Panc1 (cell line): ENCODE measurements around the gene SPEG. TPM values are rescaled to one million over a fixed set of nuclear protein-coding genes. Genes with fewer than 3 reads are reported as not detected.

Source experiments
- ATAC-seq: fragments of 200-7000 bp; cut with Tn5 transposase; 2 replicates; pipeline ENCODE4 v1.9.1; 2020; ENCODE audit warnings: mild to moderate bottlenecking, moderate library complexity
- BruUV-seq: library from RNA; stranded (reverse); fragments of 400-500 nt; replicated peaks from 2 replicates; lab custom pipeline; 2021; lab: Mats Ljungman, UMichigan
- CTCF ChIA-PET: fragments of 300-600 bp; sonication (Branson Sonifier 250); formaldehyde crosslinking; loops from one replicate; lab custom pipeline; 2022; ENCODE audit warnings: antibody characterized with exemption; lab: Charles Lee
- POLR2A ChIA-PET: fragments of 300-600 bp; sonication (Branson Sonifier 250); formaldehyde crosslinking; loops from one replicate; lab custom pipeline; 2022; ENCODE audit warnings: antibody characterized with exemption; lab: Charles Lee
- DNase-seq: peaks from one replicate; pipeline ENCODE4 v3.0.0-alpha.2; 2010; ENCODE audit warnings: low read depth, low spot score
- H3K27ac ChIP-seq: 2 replicates; pipeline ENCODE4 v1.5.1; 2011; ENCODE audit warnings: mild to moderate bottlenecking, low read length, inconsistent platforms
- H3K27me3 ChIP-seq: fragments of 200-500 bp; sonication (Bioruptor generic); 2 replicates; pipeline ENCODE4 v1.6.0; 2014; ENCODE audit warnings: low read length, inconsistent platforms; ENCODE audit not compliant: control insufficient read depth, insufficient read depth
- H3K36me3 ChIP-seq: fragments of 200-500 bp; sonication (Bioruptor generic); 2 replicates; pipeline ENCODE4 v1.5.1; 2014; ENCODE audit warnings: inconsistent platforms, mild to moderate bottlenecking, low read length, moderate library complexity; ENCODE audit not compliant: control insufficient read depth, insufficient read depth
- H3K4me1 ChIP-seq: 2 replicates; pipeline ENCODE4 v1.5.1; 2011; ENCODE audit warnings: inconsistent platforms, mild to moderate bottlenecking, low read length, moderate library complexity; ENCODE audit not compliant: control insufficient read depth, insufficient read depth
- H3K4me3 ChIP-seq, 2 experiments: 2 replicates each; pipeline ENCODE4 v1.5.1; 2011 to 2012; ENCODE audit warnings: low read depth in 2 of 2, low read length in 2 of 2, mild to moderate bottlenecking in 2 of 2, inconsistent platforms in 1 of 2, moderate library complexity in 1 of 2
- H3K9me3 ChIP-seq: fragments of 200-500 bp; sonication (Bioruptor generic); 2 replicates; pipeline ENCODE4 v1.5.1; 2014; ENCODE audit warnings: low read depth, mild to moderate bottlenecking, inconsistent platforms, low read length, moderate library complexity; ENCODE audit not compliant: control insufficient read depth, insufficient read depth
- POLR2AphosphoS5 ChIP-seq: IDR thresholded peaks from 2 replicates; pipeline ENCODE4 v1.6.1; 2012; ENCODE audit warnings: mild to moderate bottlenecking, low read depth, low read length, moderate library complexity
- SIN3A ChIP-seq: IDR thresholded peaks from 2 replicates; pipeline ENCODE4 v1.6.1; 2012; ENCODE audit warnings: low read depth, mild to moderate bottlenecking, low read length, moderate library complexity, borderline replicate concordance; ENCODE audit not compliant: insufficient read depth
- TCF7L2 ChIP-seq: IDR thresholded peaks from 2 replicates; pipeline ENCODE4 v1.6.1; 2011; ENCODE audit warnings: mild to moderate bottlenecking, low read depth, low read length, inconsistent platforms
- in situ Hi-C: cut with HindIII; loops from 2 replicates; pipeline ENCODE4 v1.10.0; 2016; ENCODE audit warnings: low sequenced_read_pairs, low pct_unique_long_range_greater_than_20kb
- intact Hi-C: fragments of 100-400 bp; cut with micrococcal nuclease; formaldehyde crosslinking; loops from one replicate; pipeline ENCODE4 v1.10.0; 2022; ENCODE audit not compliant: unreplicated experiment
- total RNA-seq: library from RNA; stranded (reverse); gene quantifications from one replicate; pipeline ENCODE4 v1.2.1, GENCODE V29; 2021; ENCODE audit not compliant: unreplicated experiment
- TF ChIP-seq, protein P1 (sequence below), 2 experiments: IDR thresholded peaks; 2 replicates each; pipeline ENCODE4 v1.6.1; 2011 to 2012; ENCODE audit warnings: low read depth in 2 of 2, control low read depth in 1 of 2, low read length in 1 of 2, mild to moderate bottlenecking in 1 of 2, moderate library complexity in 1 of 2; ENCODE audit not compliant: insufficient read depth in 1 of 2
- TF ChIP-seq, protein P2 (sequence below): fragments of 450-650 bp; IDR thresholded peaks from 2 replicates; pipeline ENCODE4 v1.5.1; 2017; ENCODE audit warnings: mild to moderate bottlenecking

The SPEG gene
- total RNA-seq, 1 experiment from 2014 or later = 3.4 TPM

DNA sequence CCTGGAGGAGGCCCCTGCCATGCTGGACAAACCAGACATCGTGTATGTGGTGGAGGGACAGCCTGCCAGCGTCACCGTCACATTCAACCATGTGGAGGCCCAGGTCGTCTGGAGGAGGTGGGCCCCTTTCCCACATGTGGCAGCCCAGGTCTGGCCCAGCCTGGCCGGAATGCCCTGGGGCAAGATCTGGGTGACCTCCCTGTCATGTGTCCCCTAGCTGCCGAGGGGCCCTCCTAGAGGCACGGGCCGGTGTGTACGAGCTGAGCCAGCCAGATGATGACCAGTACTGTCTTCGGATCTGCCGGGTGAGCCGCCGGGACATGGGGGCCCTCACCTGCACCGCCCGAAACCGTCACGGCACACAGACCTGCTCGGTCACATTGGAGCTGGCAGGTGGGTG is 38.9 kb downstream of the SPEG start:
- TF ChIP-seq TCF7L2 = no peak
- TF ChIP-seq SIN3A = no peak
- TF ChIP-seq, protein P1, sequence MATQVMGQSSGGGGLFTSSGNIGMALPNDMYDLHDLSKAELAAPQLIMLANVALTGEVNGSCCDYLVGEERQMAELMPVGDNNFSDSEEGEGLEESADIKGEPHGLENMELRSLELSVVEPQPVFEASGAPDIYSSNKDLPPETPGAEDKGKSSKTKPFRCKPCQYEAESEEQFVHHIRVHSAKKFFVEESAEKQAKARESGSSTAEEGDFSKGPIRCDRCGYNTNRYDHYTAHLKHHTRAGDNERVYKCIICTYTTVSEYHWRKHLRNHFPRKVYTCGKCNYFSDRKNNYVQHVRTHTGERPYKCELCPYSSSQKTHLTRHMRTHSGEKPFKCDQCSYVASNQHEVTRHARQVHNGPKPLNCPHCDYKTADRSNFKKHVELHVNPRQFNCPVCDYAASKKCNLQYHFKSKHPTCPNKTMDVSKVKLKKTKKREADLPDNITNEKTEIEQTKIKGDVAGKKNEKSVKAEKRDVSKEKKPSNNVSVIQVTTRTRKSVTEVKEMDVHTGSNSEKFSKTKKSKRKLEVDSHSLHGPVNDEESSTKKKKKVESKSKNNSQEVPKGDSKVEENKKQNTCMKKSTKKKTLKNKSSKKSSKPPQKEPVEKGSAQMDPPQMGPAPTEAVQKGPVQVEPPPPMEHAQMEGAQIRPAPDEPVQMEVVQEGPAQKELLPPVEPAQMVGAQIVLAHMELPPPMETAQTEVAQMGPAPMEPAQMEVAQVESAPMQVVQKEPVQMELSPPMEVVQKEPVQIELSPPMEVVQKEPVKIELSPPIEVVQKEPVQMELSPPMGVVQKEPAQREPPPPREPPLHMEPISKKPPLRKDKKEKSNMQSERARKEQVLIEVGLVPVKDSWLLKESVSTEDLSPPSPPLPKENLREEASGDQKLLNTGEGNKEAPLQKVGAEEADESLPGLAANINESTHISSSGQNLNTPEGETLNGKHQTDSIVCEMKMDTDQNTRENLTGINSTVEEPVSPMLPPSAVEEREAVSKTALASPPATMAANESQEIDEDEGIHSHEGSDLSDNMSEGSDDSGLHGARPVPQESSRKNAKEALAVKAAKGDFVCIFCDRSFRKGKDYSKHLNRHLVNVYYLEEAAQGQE (IDR thresholded peaks at IDR 0.05; ENCODE audit: insufficient read depth in 1 of 2, low read depth in 2 of 2, low read length in 1 of 2) = no peak
- TF ChIP-seq, protein P2, sequence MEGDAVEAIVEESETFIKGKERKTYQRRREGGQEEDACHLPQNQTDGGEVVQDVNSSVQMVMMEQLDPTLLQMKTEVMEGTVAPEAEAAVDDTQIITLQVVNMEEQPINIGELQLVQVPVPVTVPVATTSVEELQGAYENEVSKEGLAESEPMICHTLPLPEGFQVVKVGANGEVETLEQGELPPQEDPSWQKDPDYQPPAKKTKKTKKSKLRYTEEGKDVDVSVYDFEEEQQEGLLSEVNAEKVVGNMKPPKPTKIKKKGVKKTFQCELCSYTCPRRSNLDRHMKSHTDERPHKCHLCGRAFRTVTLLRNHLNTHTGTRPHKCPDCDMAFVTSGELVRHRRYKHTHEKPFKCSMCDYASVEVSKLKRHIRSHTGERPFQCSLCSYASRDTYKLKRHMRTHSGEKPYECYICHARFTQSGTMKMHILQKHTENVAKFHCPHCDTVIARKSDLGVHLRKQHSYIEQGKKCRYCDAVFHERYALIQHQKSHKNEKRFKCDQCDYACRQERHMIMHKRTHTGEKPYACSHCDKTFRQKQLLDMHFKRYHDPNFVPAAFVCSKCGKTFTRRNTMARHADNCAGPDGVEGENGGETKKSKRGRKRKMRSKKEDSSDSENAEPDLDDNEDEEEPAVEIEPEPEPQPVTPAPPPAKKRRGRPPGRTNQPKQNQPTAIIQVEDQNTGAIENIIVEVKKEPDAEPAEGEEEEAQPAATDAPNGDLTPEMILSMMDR = no peak
- no peak for TF ChIP-seq POLR2AphosphoS5
- Histone ChIP-seq H3K27ac (no peak overlapping the region), H3K4me1 (no peaks in the 10 kb centered on the region; the same call in 1 of the 2 replicates), H3K27me3 (no peaks in the 10 kb centered on the region), H3K9me3 (no peaks in the 10 kb centered on the region), H3K36me3 (no peaks in the 10 kb centered on the region), H3K4me3 (no peak overlapping the region)
- intact Hi-C loops = no loop called here
- in situ Hi-C loops = no loop called here
- POLR2A ChIA-PET = interaction anchor here (0.7 kb wide), 1 partner anchor 176 kb away, joined by 9 read pairs; no protein-coding TSS in a partner anchor
- no TSS peak for BruUV-seq
- CTCF ChIA-PET = interaction anchor here (0.5 kb wide), 1 partner anchor 48 kb away, joined by 3 read pairs; no protein-coding TSS in a partner anchor
- ATAC-seq = no peak
- no peak for DNase-seq

DNA sequence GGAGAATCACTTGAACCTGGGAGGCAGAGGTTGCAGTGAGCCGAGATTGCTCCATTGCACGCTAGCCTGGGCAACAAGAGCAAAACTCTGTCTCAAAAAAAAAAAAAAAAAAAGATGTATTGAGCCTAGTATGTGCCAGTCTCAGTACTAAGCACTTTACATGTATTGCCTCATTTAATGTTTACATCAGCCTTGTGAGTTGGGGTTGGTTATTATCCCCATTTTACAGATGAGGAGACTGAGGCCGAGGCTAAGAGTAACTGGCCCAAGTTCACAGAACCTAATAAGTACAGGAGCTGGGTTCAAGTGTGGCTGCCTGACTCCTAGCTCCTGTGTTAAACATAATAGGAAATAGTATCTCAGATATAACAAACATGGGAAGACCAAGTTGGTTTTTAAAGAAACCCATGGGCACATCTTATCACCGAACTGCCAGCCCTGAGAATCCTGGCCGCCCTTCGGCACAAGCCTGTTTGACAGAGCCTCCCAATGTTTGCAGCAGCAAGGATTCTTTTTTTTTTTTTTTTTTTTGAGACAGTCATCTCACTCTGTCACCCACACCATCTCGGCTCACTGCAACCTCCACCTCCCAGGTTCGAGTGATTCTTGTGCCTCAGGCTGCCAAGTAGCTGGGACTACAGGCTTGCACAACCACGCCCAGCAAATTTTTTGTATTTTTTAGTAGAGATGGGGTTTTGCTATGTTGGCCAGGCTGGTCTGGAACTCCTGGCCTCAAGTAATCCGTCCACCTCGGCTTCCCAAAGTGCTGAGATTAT is 39.8 kb downstream of the SPEG start:
- Histone ChIP-seq H3K4me3 (no peak overlapping the region), H3K9me3 (no peaks in the 10 kb centered on the region), H3K4me1 (no peaks in the 10 kb centered on the region; the same call in 1 of the 2 replicates), H3K27me3 (no peaks in the 10 kb centered on the region), H3K36me3 (no peaks in the 10 kb centered on the region), H3K27ac (no peak overlapping the region)
- no peak for DNase-seq
- ATAC-seq = no peak
- CTCF ChIA-PET = interaction anchor here (0.6 to 0.7 kb wide), 3 partner anchors 53 to 233 kb away, joined by 3 to 12 read pairs (median 7); no protein-coding TSS in a partner anchor
- in situ Hi-C loops = no loop called here
- intact Hi-C loops = loop anchor here (5.0 kb wide), 1 partner anchor 53 kb away; no protein-coding TSS in a partner anchor
- POLR2A ChIA-PET = interaction anchor here (0.7 kb wide), 1 partner anchor 177 kb away, joined by 9 read pairs; no protein-coding TSS in a partner anchor
- BruUV-seq = no TSS peak
- no peak for TF ChIP-seq POLR2AphosphoS5
- no peak for TF ChIP-seq TCF7L2
- TF ChIP-seq, protein P2 = no peak
- TF ChIP-seq, protein P1 (IDR thresholded peaks at IDR 0.05; ENCODE audit: insufficient read depth in 1 of 2, low read depth in 2 of 2, low read length in 1 of 2) = no peak
- no peak for TF ChIP-seq SIN3A
